Measurements from ENCODE around the gene MAP4K2. TPM values are rescaled to one million over a fixed set of nuclear protein-coding genes. Genes with fewer than 3 reads are reported as not detected.

MAP4K2 gene
- total and polyA plus RNA-seq, 7 donors, result 3.0 to 6.7 (median 4.5) TPM

- no peak overlapping the region for H3K4me3 ChIP-seq
- peaks cover 57% of the 10 kb centered on the region for H3K4me1 ChIP-seq
- WGBS, 3 donors, result 86 to 92% (median 91%) methylated on average over 6 of the region's 6 CpGs
- no peaks in the 10 kb centered on the region for H3K27me3 ChIP-seq (ENCODE audit: insufficient read depth in 3 of 3, low read length in 2 of 3)
- no peaks in the 10 kb centered on the region for H3K9me3 ChIP-seq
- no peak for TF ChIP-seq CTCF (IDR thresholded peaks at IDR 0.05)
- peaks cover 40 to 100% of the 10 kb centered on the region in 2 donors for H3K36me3 ChIP-seq (ENCODE audit: insufficient read depth in 1 of 2, low read depth in 1 of 2)
- no peak for ATAC-seq
- H3K27ac ChIP-seq, result no peak overlapping the region
- no peak for DNase-seq
- intact Hi-C loops (cut with DNase I), result no loop called here
Observed at GRCh38 chr11:64768300-64768694, 34.7 kb downstream of the MAP4K2 start.

GRCh38 chr11:64767344-64768299 lies 35.4 kb downstream of the MAP4K2 start:
- ATAC-seq, result peak in 3 of 4 donors; percentile 19 to 49 (median 32)
- DNase-seq, result peak; percentile 74 to 85
- intact Hi-C loops (cut with DNase I), result no loop called here
- TF ChIP-seq CTCF (IDR thresholded peaks at IDR 0.05), result peak; percentile 69
- no peaks in the 10 kb centered on the region for H3K27me3 ChIP-seq (ENCODE audit: insufficient read depth in 3 of 3, low read length in 2 of 3)
- peaks cover 57% of the 10 kb centered on the region for H3K4me1 ChIP-seq
- H3K9me3 ChIP-seq, result no peaks in the 10 kb centered on the region
- H3K36me3 ChIP-seq (ENCODE audit: insufficient read depth in 1 of 2, low read depth in 1 of 2), result peaks cover 34 to 100% of the 10 kb centered on the region in 2 donors
- peak overlapping the region; percentile 66 for H3K27ac ChIP-seq
- H3K4me3 ChIP-seq, result no peak overlapping the region
- 42 to 51% (median 45%) methylated on average over 19 of the region's 19 CpGs for WGBS, 3 donors

GRCh38 chr11:64766881-64767280 lies 36.1 kb downstream of the MAP4K2 start:
- intact Hi-C loops (cut with DNase I), result no loop called here
- peak; percentile 10 to 59 for DNase-seq

GRCh38 chr11:64765851-64766665 lies 37.0 kb downstream of the MAP4K2 start:
- intact Hi-C loops (cut with DNase I), result no loop called here
- no peak for TF ChIP-seq CTCF (IDR thresholded peaks at IDR 0.05)
- Histone ChIP-seq H3K36me3 (ENCODE audit: insufficient read depth in 1 of 2, low read depth in 1 of 2) (peaks cover 33 to 87% of the 10 kb centered on the region in 2 donors), H3K27ac (peak overlapping the region; percentile 66), H3K9me3 (no peaks in the 10 kb centered on the region), H3K4me3 (no peak overlapping the region), H3K4me1 (peaks cover 55% of the 10 kb centered on the region), H3K27me3 (ENCODE audit: insufficient read depth in 3 of 3, low read length in 2 of 3) (no peaks in the 10 kb centered on the region)
- 84 to 87% (median 85%) methylated on average over 13 to 42 of the region's 42 CpGs for WGBS, 3 donors
- ATAC-seq, result no peak
- DNase-seq, result peak; percentile 23 to 58

More at GRCh38 chr11:64766881-64767280, 36.1 kb downstream of the MAP4K2 start:
- no peak for ATAC-seq
- Histone ChIP-seq H3K27ac (peak overlapping the region; percentile 66), H3K27me3 (ENCODE audit: insufficient read depth in 3 of 3, low read length in 2 of 3) (no peaks in the 10 kb centered on the region), H3K4me3 (no peak overlapping the region), H3K9me3 (no peaks in the 10 kb centered on the region), H3K4me1 (peaks cover 57% of the 10 kb centered on the region), H3K36me3 (ENCODE audit: insufficient read depth in 1 of 2, low read depth in 1 of 2) (peaks cover 33 to 95% of the 10 kb centered on the region in 2 donors)
- 95 to 97% (median 97%) methylated on average over 6 to 11 of the region's 11 CpGs for WGBS, 3 donors
- TF ChIP-seq CTCF (IDR thresholded peaks at IDR 0.05), result no peak

All from psoas muscle (tissue), 8 donors.